GM11168 (cell line): Measurements from ENCODE around the gene MAMLD1.

Experiments used
- in situ Hi-C: fragments of 300-500 bp; cut with MboI; formaldehyde crosslinking; loops from one replicate; pipeline ENCODE4 v1.12.0; 2022; ENCODE audit warnings: low sequenced_read_pairs; ENCODE audit not compliant: unreplicated experiment

MAMLD1 gene

DNA sequence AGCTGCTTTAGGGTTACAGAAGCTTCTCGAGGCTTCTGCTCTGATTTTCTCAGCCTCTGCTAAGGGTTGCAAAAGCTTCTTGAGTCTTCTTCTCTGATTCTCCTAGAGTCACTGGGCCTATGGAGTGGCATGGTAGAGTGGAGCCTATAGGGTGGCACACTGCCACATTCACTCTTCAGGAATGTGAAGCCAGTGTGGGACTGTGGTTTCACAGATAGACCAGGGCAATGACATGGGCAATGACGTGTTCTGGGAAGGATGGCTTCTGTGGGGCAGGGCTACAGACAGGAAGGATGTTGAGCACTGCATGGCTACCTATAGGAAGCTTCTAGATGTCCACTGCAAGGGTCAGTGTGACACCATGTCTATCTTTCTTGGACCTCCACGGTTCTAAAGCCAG is 11.0 kb upstream of the MAMLD1 start:
- in situ Hi-C loops = no loop called here

DNA sequence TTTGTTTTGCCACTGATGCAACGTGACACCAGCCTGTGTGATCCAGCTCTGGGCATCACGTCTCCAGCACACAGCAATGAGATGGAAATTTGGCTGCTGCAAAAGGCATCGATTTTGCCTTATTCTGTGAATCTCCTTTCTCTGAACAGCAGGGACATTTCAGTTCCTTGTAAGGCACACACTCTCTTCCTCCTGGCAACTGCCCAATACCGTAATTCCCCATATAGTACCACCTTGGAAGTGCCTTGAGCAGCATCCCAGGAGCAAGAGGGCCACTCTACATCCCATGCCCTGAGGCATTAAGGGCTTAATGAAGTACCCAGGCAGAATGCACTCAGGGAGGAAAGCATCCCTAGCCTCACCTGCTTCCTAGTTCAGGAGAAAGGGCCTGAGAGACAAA is 10.5 kb upstream of the MAMLD1 start:
- in situ Hi-C loops = no loop called here

DNA sequence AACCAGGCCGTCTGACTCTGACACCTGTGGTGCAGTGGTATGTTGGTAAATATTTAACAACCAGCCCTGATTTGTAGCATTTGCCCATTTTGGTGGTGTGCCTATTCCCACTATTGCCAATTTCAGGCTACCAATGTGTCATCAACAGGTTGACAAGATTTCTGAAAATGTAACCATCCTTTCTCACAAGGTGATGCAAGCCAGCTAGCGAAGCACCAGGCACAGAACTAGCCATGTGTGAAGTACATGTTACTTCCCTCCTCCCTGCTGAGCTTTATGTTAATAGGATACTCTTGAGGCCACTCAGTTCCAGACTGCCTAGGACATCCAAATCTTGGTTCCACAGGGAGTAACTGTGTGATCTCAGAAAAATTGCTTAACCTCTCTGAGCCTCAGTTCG is 7.2 kb upstream of the MAMLD1 start:
- in situ Hi-C loops = no loop called here

DNA sequence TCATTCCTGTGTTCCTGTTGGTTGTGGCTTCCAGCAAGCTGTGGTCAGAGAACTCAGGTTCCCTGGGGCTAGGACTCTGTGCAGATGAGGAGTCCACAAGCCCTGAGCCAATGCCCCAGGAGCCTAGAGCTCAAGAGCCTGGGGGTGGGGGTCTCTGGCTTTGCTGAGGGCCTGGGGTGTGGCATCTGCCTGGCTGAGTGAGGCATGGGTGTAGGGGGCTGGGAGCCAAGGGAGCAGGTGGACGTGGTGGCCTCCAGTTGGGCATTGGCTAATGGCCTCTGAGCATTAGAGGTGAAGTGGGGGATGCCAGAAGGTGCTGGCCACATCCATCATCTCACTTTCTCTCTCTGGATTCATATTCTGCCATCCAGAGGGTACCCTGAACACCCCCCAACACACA is 5.3 kb upstream of the MAMLD1 start:
- in situ Hi-C loops = no loop called here

DNA sequence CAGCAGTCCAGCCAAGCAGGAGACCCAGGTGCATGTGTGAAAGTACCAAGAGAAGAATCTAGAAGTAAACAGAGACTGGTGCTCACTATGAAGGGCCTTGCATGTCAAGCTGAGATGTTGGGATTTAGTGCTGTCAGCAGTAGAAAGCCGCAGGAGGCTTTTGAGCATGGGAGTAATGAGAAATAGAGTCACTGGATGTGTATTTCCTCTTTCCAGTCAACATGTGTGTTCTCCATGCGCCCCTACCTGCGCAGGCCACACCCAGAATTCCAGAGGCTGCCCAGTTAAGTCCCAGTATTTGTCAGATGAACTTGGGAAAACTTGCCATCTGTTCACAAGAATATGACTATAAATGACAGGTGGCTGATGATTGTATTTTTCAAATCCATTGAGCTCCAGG is 4.5 kb upstream of the MAMLD1 start:
- in situ Hi-C loops = no loop called here

DNA sequence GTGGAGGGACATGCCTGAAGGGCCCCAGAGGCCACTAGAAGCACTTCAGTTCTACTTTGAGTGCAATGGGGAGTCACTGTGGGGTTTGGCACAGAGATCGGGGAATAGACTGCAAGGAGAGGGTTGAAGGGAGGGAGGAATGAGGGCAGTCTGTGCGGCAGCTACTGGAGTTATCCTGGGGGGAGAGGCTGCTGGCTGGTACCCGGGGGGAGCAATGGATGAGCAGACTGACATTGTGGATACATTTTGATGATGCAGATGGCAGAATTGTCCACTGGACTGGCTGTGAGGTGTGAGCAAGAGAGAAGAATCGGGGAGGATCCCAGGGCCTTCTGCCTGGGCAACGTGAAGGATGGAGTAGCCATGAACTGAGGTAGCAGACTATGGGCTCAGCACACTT is 2.8 kb upstream of the MAMLD1 start:
- in situ Hi-C loops = no loop called here

DNA sequence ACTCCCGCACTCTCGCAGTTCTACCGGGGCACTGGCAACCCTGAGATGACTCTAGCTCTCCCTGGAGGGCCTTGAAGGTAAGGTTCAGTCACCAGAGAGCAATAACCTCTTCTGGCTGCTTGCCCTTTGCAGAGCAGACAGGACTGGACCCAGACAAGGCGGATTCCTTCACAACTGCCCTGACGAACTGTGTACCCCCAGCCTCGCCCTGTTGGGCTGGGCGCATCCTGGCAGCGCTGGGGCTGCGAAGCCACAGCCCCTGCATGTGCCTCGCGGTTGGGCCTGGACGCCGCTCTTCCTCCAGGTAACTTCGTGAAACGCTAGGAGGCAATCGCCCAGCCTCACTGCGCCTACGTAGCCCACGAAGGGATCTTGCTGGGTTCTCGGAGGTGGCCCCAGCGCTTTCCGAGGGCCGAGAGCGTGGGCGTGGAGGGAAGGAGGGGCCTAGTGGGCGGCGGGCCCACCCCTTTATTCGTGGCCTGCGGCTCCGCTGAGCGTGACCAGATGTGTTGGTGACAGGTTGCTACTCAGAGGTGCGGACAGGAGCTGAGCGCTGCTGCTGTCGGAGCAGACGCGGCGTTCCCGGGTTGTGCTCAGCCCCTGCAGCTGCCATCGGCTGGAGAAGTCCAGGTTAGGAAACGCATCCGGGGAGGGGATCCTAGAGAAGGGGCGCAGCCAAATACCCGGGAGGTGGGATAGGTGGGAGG is 1.9 kb upstream of the MAMLD1 start:
- in situ Hi-C loops = no loop called here

DNA sequence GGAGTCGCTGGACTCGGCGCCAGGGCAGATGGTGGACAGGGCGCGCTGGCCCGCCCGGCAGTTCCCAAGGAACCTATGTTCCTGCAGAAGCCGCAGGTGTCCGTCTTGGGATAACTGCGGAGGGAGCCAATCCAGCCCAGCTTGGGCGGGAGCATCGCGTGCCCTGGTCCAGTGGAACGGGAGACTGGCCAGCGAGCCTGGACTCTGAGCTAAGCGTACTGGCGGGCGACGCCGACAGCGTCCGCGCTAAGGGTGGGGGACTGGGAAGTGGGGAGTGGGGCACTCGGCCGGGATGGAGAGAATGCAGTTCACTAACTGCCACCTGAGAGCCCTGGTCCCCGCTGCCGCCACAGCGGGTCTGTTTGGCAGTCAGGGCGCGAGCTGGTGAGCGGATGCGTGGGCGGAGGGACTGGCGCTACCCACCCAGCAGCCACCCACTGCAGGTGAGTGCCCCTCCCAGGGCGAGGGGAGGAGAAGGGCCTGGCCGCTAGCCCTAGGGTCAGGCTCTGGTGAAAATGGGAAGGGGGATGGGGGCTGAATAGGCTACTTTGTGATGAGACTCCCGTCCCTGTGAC is 1.3 kb upstream of the MAMLD1 start:
- in situ Hi-C loops = no loop called here

DNA sequence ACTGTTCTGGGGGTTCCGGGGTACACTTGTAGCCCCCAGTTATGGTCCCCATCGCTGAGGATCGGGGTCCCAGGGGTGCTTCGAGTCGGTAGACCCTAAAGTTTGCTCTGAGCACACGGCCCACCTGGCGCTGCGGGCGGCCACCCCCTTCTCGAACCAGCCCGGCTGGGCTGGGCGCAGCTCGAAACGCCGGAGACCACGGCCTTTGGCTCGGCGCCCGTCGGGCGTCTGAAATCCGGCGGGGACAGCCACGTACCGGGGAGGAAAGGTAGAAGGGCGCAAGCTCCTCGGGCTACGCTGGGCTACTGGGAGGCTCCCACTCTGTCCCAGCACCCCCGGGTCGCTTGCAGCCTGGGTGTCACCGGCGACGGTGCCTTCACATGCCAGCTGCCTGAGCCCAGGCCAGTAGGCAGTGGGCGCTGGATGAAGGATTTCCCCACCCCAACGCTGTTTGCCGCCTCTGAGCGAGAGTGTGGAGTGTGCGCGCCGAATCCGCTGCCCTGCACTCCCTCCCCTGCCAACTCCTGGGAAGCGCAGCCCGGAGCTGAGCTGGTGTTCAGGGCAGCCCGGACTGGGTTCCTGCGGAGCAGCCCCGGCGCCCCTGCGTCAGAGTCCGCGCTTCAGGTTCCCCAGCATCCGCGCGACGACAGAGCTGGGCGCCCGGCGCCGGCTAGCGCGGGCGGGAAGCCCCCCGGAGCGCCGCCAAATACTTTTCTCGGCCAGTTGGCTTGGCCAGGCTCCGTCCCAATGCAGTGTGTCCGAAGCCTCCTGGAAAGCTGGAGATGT is 637 bp downstream of the MAMLD1 start:
- in situ Hi-C loops = no loop called here

DNA sequence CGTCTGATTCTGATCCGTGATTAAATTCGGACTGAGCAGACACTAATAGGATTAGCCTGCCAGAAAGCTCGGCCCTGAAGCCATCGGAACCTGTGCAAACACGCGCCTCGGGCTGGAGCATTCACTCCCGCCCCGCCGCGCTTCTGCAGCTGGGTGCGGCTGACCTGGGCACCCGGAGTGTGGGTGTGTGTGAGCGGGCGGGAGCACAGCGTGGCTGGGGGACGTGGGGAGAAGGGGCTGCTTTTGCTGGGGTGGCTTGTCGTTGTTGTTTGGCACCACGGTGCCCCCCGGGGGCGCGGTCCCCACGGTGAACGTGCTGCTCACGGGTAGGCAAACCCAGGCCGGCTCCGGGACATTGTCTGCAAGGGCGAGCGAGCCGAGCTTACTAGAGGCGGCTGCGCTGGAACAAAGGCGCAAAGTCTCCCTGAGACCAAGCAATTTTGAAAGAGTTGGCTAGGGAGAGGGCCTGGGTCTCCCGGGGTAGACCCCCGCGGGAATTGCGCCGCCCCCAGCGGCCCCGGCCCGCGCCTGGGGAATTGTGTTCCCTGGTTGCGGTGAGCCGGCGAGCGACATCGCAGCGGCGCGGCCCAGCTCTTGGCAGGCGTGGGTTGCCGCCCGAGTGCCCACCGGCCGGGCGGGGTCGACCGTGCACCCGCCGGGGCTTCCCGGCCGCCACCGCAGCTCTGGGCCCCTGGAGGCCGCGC is 1.4 kb downstream of the MAMLD1 start:
- in situ Hi-C loops = no loop called here

DNA sequence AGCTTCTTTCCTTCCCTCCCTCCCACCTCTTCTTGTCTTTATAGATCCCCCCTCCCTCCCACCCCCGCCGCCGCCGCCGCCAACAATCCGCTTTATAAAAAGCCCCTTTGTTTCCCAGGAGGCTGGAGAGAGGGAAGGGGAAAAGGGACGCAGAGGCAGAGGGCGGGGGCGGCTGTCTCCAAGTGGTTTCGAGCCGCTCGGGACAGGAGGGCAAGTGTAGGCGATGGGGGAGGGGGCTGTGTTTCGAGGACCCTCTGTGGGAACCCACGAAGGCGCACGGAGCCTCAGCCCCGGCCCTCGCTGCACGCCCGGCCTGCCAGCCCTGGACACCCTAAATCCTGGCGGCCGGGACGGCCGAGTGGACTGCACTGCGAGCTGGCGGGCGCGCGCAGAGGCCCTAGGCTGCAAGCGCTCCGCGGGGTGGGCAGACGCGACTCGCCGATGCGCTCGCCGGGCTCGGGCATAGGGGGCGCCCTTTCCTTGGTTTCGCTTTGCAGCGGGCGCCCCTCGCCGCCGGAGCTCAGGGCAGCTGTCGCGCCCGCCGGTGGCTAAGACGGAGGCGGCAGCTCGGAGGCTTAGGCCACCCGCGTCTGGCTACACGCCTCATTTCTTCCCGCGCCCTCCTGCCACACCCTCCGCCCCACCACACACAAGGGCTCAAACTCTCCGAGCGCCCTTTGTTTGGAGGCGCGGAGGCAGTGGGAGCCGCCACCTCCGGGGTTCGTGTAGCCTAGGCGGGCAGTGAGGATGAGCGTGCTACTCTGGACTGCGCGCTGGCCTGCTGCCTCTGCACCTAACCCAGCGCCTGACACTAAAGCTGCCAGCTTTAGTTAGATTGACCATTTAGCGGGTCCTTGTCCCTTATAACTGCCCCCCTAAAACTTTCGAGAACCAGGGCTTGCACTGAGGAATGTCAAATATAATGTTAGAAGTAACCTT is 2.2 kb downstream of the MAMLD1 start:
- in situ Hi-C loops = no loop called here

DNA sequence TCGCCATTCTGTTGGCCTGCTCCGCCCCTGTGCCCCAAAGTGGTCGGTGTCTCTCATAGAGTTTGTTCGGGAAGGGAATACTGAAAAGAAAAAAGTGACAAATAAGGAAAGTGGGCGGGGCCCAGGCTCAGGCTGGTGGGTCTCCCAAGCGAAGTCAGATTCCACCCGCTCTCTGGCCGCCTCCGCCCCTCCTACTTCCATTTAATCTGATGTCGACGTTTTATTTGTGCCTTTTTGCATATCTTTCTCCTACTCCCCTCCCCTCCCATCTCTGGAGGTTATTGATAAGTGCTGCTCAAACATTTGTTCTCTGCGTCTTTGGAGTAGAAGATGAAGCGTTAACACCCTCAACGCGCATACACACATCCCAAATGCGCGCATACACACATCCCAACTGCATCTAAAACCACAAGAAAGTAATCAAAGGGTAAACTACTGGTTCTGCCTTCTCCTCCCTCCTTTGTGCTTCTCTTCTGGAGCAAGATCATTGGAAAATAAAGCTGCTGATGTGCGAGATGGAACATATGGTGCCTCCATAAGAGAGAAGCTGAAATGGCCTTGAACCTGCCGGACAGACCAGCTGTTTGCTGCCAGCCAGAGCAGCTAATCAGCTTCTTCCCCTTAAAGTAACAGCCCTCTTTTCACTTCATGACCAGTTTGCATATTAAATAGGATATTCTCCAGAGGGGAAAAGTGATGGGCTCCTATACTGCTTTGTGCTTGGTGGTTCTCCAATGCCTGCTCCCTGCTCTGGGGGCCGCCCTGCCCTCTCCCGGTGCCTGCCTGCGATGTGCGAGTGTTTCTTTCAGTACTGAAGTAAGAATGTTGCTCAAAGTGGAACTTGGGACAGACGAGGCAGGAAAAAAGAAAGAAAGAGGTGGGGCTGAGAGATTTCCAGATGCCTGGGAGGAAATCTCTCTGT is 3.1 kb downstream of the MAMLD1 start:
- in situ Hi-C loops = no loop called here

DNA sequence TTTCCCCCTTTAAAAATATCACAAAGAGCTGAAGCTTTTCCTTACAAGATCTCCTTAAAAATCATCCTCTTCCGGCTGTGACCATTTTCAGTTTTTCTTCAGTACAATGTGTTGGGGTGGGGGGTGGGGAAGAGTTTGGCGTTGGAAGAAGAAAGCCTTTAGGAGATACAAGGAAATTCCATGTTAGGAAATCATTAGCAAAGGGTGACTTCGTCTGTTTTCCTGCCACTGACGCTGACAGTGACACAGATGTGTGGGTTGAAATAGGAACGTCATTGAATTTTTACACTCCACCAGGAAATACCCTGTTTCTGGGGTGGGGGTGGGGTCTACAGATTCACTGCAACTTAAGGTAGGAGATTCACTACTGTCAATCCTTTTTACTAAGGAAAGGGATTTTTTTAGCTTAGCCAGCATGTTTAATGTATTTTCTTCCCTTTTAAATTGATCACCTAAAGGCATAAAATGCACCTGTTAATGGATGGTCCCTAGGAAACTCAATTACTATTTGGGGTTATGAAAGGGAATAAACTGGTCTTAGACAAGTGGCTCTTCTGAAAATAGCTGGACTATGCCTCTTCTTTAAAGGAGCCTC is 3.9 kb downstream of the MAMLD1 start:
- in situ Hi-C loops = no loop called here

DNA sequence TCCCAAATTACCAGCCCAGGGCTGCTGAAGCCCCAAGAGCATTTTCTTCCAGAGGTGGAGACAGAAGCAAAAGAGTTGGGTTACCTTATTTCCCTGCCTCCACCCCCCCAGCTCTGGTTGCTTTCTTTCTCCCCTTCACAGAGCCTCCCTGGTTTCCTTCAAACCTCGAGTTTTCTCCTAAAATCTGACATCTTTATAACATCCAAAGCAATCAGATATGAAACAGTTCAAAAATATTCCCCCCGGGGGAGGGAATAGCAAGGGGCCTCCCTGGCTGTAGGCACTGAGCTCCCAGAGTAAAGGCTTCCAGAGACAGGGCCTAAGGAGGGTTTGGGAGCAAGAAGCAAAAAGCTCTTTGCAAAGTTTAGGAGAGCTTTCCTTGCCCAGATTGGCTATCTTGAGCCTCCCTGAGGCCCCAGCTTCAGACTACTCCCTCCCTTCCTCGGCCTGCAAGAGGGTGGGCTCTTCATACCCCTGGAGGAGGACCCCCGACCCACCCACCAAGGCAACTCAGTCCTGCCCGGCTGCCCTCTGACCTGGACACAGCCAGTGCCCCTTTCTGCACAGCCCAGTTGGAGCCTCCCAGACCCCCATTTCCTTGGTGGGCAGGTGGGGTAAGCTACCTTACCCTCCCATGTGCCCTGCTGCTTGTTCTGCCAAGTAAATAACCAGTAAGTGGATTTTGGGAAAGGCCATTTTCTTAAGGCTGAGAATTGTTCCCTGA is 7.6 kb downstream of the MAMLD1 start:
- in situ Hi-C loops = no loop called here

DNA sequence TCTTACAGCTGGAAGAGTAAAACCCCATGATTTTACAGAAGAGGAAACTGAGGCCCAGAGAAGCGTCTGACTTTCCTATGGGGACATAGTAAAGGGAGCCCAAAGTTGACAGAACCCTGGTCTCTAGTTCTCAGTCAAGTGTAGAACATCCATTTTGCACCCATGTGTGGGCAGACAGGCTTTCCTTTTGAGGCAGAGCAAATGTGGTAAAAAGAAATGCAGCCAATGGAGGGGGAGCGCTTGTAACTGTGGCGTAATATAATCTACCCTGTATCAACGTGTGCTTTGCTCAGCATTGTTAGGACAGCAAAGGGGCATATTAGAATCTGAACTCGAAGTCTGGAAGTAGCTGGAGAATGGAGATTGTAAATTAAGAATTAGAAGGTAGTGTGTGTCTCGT is 8.8 kb downstream of the MAMLD1 start:
- in situ Hi-C loops = no loop called here

DNA sequence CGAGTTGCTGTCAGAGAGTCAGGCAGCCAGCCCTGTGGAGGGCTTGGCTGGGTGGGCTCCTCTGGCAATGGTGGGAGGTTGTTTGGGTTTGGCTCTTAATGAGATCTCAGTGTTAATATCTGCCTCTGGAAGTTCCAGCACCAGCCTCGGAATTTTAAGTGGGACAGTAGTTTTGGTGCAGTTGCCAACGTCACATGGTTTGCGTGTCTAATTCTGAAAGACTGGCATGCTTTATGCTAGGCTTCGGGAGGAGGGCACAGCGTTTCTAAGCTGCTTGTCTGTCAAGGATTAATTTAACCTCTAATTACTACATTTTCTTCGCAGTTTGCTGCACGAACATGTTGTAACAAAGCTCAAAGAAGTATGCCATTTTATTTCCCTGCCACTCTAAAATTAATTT is 9.2 kb downstream of the MAMLD1 start:
- in situ Hi-C loops = no loop called here

DNA sequence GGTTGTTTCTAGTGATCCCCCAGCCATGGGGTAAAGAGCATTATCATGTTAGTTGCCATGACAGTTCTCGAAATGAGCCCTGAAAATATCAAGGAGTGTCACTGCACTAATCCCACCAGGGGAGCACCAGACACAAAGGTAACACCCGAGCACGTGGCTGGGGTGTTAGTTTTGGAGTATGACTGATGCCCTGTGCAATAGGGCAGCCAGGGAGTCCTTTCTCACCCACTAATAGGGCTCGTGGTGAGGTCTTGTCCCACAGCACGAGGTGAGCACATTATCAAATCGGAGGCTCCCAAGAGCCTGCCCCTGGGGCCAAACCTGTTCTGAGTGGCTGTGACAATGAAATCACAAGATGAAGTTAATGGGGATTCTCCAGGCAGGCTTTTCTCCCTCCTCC is 9.6 kb downstream of the MAMLD1 start:
- in situ Hi-C loops = no loop called here

DNA sequence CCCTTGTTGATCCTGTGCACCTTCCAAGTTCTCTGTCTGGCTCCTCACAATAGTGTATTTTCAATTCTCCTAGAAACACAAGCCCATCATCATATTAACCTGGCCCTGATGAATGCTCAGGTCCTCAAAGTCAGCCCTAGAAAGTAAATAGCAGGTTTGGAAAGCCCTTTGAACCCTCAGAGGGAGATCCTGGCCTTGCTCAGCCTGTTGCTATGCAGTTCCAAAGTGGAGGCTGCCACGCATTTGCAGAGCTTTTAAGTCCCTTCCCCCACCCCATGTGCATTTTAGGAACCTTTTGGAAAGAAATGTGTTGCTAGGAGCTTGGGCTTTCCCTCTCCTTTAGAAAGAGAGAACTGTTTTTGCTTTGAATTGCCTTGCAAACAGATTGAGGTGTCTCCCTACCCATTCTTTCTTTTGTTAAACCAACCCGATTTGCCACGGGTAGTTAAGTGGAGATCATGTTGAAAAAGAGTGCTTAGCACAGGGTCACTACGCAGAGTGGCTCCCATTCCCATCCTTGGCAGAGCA is 12.2 kb downstream of the MAMLD1 start:
- in situ Hi-C loops = no loop called here
